Loucy (cell line): ENCODE data around the gene GABBR2.

ENCODE experiments used
- H2AFZ ChIP-seq: fragments of 200-600 bp; sonication (generic); 2 replicates; pipeline ENCODE4 v1.6.0; 2016; ENCODE audit warnings: antibody characterized with exemption, mild to moderate bottlenecking, low read length, moderate library complexity
- H3F3A ChIP-seq: fragments of 200-600 bp; 2 replicates; pipeline ENCODE4 v1.6.0; 2016; ENCODE audit warnings: antibody characterized with exemption, low read depth, mild to moderate bottlenecking
- H3K27me3 ChIP-seq: fragments of 200-600 bp; sonication (generic); 2 replicates; pipeline ENCODE4 v1.6.1; 2014; ENCODE audit warnings: low read length, mild to moderate bottlenecking; ENCODE audit not compliant: insufficient read depth, poor library complexity, severe bottlenecking
- H3K36me3 ChIP-seq: fragments of 200-600 bp; sonication (generic); 2 replicates; pipeline ENCODE4 v1.6.1; 2016; ENCODE audit warnings: low read length; ENCODE audit not compliant: insufficient read depth
- H3K4me1 ChIP-seq: fragments of 200-600 bp; sonication (generic); 2 replicates; pipeline ENCODE4 v1.5.1; 2014; ENCODE audit warnings: low read length, mild to moderate bottlenecking; ENCODE audit not compliant: insufficient read depth, poor library complexity, severe bottlenecking
- H3K4me2 ChIP-seq: fragments of 200-600 bp; sonication (generic); 2 replicates; pipeline ENCODE4 v1.6.0; 2014; ENCODE audit warnings: antibody characterized with exemption, low read length, low read depth, mild to moderate bottlenecking; ENCODE audit not compliant: poor library complexity, severe bottlenecking
- H3K4me3 ChIP-seq: fragments of 200-600 bp; sonication (generic); 2 replicates; pipeline ENCODE4 v1.5.1; 2014; ENCODE audit warnings: low read length, mild to moderate bottlenecking, mixed read lengths; ENCODE audit not compliant: poor library complexity, severe bottlenecking
- H3K79me2 ChIP-seq: fragments of 200-600 bp; sonication (generic); 2 replicates; pipeline ENCODE4 v1.6.1; 2014; ENCODE audit warnings: low read length; ENCODE audit not compliant: insufficient read depth
- H3K9ac ChIP-seq: fragments of 200-600 bp; sonication (generic); 2 replicates; pipeline ENCODE4 v1.6.0; 2014; ENCODE audit warnings: mild to moderate bottlenecking, low read depth, low read length, moderate library complexity; ENCODE audit not compliant: poor library complexity, severe bottlenecking
- H3K9me2 ChIP-seq: fragments of 200-600 bp; sonication (generic); replicated peaks from 2 replicates; pipeline ENCODE4 v1.6.1; 2016; ENCODE audit warnings: low read depth, low read length, mixed read lengths
- H3K9me3 ChIP-seq: fragments of 200-600 bp; sonication (generic); 2 replicates; pipeline ENCODE4 v1.6.1; 2014; ENCODE audit warnings: mild to moderate bottlenecking, antibody characterized with exemption, low read length, low read depth; ENCODE audit not compliant: insufficient read depth
- H4K20me1 ChIP-seq: fragments of 200-600 bp; sonication (generic); 2 replicates; pipeline ENCODE4 v1.6.0; 2014; ENCODE audit warnings: antibody characterized with exemption, low read length, mild to moderate bottlenecking; ENCODE audit not compliant: insufficient read depth, poor library complexity, severe bottlenecking
- EZH2phosphoT487 ChIP-seq: fragments of 200-600 bp; IDR thresholded peaks from 2 replicates; pipeline ENCODE4 v1.6.1; 2018; ENCODE audit warnings: antibody characterized with exemption, mild to moderate bottlenecking, moderate library complexity, borderline replicate concordance
- TF ChIP-seq, protein P1 (sequence below): fragments of 200-600 bp; sonication (generic); conservative IDR thresholded peaks from 2 replicates; pipeline ENCODE4 v1.5.1; 2014; ENCODE audit warnings: mild to moderate bottlenecking, antibody characterized with exemption, low read length

Gene GABBR2

DNA sequence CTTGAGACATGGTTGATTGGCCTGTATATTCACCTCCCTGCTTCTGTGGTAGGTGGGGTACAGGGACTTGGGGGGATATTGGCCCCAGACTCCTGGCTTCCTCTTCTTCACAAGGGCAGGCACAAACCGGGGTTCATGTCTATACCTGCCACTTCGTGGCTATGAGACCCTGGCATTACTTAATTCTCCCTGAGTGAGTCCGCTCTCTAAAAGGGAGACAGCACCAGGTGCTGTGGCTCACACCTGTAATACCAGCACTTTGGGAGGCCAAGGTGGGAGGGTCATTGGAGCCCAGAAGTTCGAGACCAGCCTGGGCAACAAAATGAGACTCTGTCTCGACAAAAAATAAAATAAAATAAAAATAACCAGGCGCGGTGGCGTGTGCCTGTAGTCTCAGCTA, 178.5 kb downstream of the GABBR2 start:
- Histone ChIP-seq H3F3A (no peaks in the 10 kb centered on the region), H3K36me3 (no peaks in the 10 kb centered on the region), H2AFZ (no peak overlapping the region), H3K9ac (no peak overlapping the region), H3K4me3 (no peak overlapping the region), H4K20me1 (no peaks in the 10 kb centered on the region), H3K4me2 (no peak overlapping the region), H3K9me2 (no peaks in the 10 kb centered on the region), H3K27me3 (no peaks in the 10 kb centered on the region), H3K4me1 (no peaks in the 10 kb centered on the region), H3K79me2 (no peaks in the 10 kb centered on the region), H3K9me3 (no peaks in the 10 kb centered on the region)
- TF ChIP-seq EZH2phosphoT487 = no peak
- TF ChIP-seq, protein P1, sequence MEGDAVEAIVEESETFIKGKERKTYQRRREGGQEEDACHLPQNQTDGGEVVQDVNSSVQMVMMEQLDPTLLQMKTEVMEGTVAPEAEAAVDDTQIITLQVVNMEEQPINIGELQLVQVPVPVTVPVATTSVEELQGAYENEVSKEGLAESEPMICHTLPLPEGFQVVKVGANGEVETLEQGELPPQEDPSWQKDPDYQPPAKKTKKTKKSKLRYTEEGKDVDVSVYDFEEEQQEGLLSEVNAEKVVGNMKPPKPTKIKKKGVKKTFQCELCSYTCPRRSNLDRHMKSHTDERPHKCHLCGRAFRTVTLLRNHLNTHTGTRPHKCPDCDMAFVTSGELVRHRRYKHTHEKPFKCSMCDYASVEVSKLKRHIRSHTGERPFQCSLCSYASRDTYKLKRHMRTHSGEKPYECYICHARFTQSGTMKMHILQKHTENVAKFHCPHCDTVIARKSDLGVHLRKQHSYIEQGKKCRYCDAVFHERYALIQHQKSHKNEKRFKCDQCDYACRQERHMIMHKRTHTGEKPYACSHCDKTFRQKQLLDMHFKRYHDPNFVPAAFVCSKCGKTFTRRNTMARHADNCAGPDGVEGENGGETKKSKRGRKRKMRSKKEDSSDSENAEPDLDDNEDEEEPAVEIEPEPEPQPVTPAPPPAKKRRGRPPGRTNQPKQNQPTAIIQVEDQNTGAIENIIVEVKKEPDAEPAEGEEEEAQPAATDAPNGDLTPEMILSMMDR = no peak

- no peaks in the 10 kb centered on the region for H3K9me2 ChIP-seq
- no peaks in the 10 kb centered on the region for H3F3A ChIP-seq
- no peaks in the 10 kb centered on the region for H3K9me3 ChIP-seq
- H3K9ac ChIP-seq = no peak overlapping the region
- H2AFZ ChIP-seq = no peak overlapping the region
- H3K79me2 ChIP-seq = no peaks in the 10 kb centered on the region
- no peak overlapping the region for H3K4me2 ChIP-seq
- no peaks in the 10 kb centered on the region for H3K4me1 ChIP-seq
- H4K20me1 ChIP-seq = no peaks in the 10 kb centered on the region
- no peak overlapping the region for H3K4me3 ChIP-seq
- no peaks in the 10 kb centered on the region for H3K36me3 ChIP-seq
- TF ChIP-seq EZH2phosphoT487 = no peak
- TF ChIP-seq, protein P1 = no peak
- no peaks in the 10 kb centered on the region for H3K27me3 ChIP-seq
These were observed 178.9 kb downstream of the GABBR2 start for GRCh38 chr9:98529841-98530240.

GRCh38 chr9:98523231-98523901, 185.4 kb downstream of the GABBR2 start:
- Histone ChIP-seq H3K9ac (no peak overlapping the region), H3K27me3 (no peaks in the 10 kb centered on the region), H3K4me1 (no peaks in the 10 kb centered on the region), H3K4me3 (no peak overlapping the region), H3K4me2 (no peak overlapping the region), H2AFZ (no peak overlapping the region), H3K9me2 (no peaks in the 10 kb centered on the region), H3K36me3 (no peaks in the 10 kb centered on the region), H3K9me3 (no peaks in the 10 kb centered on the region), H4K20me1 (no peaks in the 10 kb centered on the region), H3F3A (no peaks in the 10 kb centered on the region), H3K79me2 (no peaks in the 10 kb centered on the region)
- TF ChIP-seq EZH2phosphoT487 = no peak
- TF ChIP-seq, protein P1 = peak; percentile 22; the same call in 1 of the 2 replicates
